Activated CD4-positive, alpha-beta T cell treated with anti-CD3 and anti-CD28 coated beads, Interleukin-2, amount 50 U/mL, for 4 hours (primary cell): ENCODE results near the gene ALCAM.

ENCODE experiments used
- DNase-seq, 2 experiments: peaks; one replicate each; pipeline ENCODE4 v3.0.0-alpha.2; 2020

ALCAM gene

DNA sequence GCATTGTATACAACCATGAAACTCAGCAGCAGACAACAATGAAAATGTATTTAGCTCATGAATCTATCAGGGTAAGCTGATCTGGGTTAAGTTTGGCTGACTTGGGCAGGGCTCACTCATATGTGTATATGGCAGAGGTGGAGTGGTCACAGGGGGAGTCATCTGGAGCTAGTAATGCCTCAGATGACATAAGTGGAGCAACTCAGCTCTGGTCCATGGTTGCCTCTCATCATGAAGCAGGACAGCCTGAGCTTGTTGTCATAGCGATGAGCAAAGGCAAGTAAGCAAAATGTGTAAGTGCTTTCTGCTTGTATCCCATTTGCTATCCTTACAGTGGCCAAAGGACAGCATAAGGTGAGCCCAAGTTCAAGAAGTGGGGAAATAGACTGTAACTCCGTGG lies 64.5 kb downstream of the ALCAM start:
- no peak for DNase-seq

GRCh38 chr3:105435277-105435676 lies 68.6 kb downstream of the ALCAM start:
- no peak for DNase-seq

- no peak for DNase-seq
Observed at GRCh38 chr3:105436687-105437086, 70.0 kb downstream of the ALCAM start.

- DNase-seq = no peak
Observed at GRCh38 chr3:105440113-105440512, 73.4 kb downstream of the ALCAM start.

DNA sequence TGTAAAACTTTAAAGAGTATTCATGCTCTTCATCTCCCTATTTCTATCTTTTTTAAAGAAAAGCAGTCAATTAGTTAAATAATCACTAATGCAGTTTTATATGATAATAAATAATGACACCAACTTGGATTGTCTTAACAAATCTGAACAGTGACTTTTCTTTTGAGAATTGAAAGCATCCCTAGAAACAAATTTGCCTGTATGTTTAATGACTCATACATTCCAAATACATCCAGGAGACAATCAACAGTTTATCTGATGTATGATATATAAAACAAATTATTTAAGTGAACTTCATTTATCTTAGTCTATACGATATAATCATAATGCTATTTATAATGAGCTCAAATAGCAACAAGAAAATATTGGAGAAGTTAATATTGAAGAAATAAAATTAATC lies 78.0 kb downstream of the ALCAM start:
- DNase-seq = no peak

DNA sequence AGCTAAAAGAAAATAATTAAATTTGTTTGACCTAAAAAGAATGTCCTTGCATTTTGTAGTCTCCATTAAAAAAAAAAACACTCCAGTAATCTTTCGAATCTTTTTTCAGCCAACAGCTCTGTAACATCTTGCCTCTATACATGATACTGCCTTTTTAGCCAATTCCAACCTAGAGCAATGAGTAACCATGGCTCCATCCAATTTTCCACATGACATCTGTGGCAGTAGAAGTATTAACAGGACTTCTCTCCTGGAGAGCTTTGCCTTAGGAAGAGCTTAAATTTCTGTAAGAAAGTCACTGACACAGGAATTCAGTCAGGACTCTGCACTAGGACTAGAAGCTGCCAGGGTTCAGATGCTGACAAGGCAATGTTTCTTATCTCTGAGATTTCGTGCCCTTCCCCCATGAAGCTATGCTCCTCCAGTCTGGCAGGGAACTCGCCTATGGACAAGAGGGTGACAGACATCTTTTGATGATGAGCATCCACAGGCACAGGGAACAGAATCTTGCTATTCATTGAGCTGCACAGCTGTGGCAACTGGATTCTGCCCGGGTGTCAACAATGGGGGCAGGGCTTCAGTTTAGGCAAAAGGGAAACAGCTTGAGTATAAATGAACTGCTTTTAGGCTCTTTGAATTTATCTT lies 81.8 kb downstream of the ALCAM start:
- DNase-seq = no peak

- no peak for DNase-seq
Observed at GRCh38 chr3:105449414-105449813, 82.7 kb downstream of the ALCAM start.

- no peak for DNase-seq
Observed at GRCh38 chr3:105456017-105456416, 89.3 kb downstream of the ALCAM start.

DNA sequence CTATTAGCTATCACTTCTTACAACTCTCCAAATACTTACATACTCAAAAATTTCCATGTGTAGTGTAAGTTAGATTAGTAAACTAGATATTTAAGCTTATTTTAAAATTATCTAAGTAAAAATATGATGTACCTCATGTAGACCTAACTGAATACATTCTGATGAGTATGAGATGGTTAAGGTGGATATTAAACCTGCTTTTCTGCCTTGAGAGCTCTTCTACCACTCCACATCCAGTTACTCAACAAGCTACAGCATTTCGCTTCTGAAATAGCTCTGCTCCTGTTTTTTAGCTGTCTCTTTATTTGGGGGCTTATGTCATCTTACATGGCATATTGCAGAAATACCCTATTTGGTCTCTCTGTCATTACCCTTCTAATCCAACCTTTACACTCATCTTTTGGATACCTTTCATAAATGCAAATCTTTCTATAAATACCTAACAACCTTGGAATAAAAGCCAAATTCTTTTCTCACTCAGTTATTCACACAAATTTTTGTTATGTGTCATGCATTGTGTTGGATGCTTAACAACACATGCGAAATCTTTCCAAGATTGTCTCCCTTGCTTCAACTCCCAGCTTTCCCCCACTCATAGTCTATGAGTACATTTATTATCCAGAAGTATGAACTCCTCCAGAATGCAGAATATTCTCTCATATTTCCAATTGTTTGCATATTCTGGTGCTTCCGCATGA lies 92.0 kb downstream of the ALCAM start:
- DNase-seq = no peak

DNA sequence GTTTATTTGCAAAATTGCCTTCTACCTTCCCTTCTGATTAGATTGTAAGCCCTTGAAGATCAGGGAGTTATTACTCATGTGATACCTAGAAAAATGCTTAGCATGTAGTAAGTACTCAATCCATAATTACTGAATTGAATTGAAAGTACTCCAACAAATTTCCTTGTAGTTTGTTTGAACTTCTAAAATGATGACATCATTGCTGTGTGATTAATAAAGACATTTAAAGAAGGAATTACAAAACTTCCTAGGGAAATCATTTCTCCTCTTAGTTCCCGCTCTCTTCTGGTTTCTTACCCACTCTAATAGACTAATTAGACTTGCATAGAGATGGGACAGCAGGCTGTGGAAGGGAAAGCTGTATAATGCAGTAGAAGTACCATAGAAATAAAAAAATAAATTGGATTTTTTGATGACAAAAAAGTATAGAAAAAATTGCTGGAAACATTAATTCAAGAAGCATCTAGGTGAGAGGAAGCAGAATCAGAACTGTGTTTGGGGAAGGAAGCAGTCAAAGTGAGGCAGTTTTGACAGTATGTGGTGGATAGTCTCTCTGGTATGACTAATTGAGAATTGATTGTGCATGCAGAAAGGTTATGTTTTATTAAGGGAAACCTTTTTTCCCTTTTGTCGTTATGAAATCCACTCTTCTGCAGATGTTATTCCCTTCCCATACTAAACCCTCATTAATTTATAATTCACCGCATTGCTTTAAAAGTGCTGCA lies 93.0 kb downstream of the ALCAM start:
- DNase-seq = no peak

DNA sequence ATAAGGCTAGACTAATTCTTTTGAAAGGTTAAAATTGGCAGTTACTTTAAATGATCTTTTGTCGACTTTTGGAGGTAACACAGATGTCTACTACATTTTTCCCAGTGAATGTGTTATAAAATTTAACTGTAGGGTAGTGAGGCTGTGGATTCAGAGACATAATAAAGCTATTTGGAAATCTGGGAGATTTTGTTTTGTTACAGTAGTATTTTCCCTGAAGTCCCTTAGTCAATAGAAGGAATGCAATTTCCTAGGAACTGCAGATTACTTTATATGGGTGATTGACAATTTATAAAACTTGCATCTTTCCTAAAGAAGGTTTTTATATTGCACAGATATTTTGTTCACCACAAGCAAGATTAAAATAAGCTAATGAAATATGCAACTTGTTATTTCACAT lies 96.9 kb downstream of the ALCAM start:
- DNase-seq = no peak

GRCh38 chr3:105465251-105465853 lies 98.6 kb downstream of the ALCAM start:
- no peak for DNase-seq

DNA sequence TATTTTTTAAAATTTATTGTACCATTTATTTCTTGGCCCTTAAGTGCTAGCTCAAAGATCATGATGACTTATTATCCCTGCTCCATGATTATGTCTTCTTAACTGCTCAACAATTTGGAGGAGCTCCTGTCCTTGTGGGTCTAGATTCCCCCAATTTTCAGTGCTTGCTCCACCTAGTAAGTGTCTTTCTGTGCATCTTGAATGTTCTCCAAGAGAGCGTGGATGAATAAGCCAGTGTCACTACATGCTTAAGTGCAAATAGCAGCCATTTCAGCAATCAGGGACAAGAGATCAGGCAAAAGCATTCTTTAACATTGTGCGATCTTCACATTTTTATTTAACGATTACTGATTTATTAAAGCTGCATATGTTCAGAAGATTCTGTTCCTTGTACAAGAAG lies 99.4 kb downstream of the ALCAM start:
- no peak for DNase-seq

- no peak for DNase-seq
Observed at GRCh38 chr3:105466495-105467404, 100.0 kb downstream of the ALCAM start.

DNA sequence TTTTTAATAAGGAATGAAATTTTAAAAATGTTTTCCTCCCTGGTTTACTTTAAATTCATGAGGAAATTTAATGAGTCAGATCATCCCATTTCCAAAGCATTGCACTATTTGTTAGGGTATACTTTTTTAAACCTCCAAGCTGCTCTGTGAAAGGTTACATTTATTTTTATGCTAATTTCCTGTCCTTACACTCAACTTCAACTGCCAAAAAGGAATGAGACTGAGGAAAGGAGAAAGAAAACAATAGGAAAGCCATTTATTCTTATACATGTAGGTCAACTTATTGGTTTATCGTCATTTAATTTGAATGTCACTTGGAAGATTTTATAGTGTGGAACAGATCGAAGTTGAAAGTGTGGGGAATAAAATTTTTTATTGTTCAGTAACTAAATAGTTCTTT lies 104.1 kb downstream of the ALCAM start:
- no peak for DNase-seq

DNA sequence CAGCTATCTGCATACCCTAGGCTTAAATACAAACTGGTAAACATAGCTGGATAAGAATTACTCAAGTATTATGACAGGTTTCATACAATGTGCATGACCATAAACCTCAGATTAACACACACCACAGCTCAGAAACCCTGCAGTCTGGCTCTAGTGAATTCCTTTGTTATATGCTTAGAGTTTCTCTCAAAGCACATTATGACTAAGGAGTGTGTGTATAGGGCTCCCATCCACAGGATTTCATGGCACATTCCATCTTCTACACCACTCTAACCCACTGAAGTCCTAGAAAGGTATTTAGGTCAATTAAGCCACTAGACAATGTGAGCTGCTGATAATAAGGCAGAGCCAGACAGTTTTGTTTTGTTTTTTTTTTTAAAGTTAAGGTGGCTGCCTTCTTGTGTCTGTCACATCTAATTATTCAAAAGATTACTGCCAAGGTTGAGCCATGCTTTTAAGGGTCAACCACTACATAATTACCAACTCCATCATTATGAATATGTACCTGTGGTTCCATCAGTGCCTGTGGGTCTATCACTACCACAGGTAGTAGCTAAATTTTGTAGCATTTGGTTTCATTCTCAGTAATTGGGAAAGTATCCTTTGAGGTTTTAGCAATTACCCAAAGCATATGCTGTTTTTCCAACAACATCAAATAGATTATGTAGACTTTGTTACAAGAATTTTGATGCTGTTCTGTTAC lies 107.0 kb downstream of the ALCAM start:
- DNase-seq = no peak

DNA sequence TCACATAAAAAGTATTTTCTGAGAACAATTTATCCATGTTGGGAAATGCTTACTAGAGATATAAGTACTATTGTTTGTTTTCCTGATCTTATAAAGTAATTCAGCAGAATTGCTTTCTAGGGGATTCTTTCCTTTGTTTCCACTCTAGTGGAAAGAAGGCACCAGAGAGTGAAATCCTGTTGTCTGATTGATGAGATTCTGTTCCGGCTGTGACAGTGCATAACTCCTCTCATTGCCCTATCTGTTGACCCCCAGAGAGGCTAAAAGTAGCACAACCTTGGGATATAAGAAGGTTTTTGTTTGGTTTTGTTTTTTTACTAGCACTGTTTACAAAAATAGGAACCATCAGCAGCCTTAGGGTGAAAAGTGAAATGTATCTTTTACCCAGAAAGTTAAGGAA lies 114.1 kb downstream of the ALCAM start:
- no peak for DNase-seq

DNA sequence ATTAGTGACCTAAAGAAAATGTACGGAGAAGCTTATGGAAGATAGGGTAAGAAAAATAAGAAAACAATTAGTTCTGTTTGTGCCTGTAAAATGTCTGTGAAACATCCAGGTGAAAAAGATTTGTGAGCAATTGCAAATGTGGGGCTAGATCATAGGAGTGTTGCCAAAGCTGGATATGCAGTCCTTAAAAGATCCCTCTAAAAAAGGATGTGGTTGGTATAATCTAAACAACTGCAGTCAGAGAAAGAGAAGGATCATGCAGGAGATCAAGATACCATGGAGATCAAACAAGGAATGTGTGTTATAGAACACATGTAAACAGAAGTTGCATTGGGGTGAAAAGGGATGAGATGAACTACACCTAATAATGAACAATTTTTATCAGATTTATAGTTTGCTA lies 116.8 kb downstream of the ALCAM start:
- DNase-seq = no peak

GRCh38 chr3:105490045-105490444 lies 123.3 kb downstream of the ALCAM start:
- DNase-seq = no peak

DNA sequence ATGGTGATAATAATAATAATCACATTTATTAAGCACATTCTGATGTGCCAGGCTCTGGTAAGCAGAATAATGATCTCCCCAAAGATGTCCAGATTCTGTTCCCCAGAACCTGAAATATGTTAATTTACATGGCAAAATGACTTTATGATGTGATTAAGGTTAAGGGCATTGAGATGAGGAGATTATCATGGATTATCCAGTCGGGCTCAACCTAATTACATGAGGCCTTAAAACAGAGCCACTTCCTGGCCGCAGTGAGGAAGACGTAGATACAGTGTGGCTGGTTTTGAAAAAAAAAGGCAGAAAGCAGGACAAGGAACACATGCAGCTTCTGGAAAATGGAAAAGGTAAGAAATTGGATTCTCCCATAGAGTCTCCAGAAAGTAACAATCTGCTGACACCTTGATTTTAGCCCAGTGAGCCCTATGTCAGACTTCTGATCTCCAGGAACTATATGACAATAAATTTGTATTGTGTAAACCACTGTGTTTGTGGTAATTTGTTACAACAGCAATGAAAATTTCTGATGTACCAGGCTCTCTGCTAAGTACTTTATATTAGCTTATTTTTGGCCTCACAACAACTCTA lies 126.7 kb downstream of the ALCAM start:
- DNase-seq = no peak

- no peak for DNase-seq
Observed at GRCh38 chr3:105495021-105495420, 128.3 kb downstream of the ALCAM start.

DNA sequence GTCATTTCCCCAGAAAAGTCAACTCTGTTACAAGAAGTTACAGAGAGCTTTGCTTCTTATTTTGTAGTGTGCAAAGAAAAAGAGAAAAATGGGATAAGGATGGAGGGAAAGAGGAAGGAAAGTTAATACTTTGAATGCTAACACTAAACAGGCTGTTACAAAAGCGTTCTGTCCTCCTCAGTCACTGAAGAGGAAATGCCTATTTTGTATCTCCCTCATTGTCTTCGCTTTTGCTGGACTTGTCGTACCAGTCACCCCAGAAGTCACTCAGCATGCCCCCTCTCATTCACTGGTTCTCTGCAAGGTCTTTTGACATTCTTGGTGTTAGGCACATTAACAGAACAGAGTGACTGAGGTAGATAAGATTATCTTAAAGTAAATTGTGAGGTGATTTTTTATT lies 129.6 kb downstream of the ALCAM start:
- no peak for DNase-seq
